SIG-M5 (cell line): Measurements from ENCODE around the gene SPOP.

Source experiments
- DNase-seq: peaks from one replicate; lab custom pipeline; 2025; lab: John Stamatoyannopoulos, UW

SPOP gene

DNA sequence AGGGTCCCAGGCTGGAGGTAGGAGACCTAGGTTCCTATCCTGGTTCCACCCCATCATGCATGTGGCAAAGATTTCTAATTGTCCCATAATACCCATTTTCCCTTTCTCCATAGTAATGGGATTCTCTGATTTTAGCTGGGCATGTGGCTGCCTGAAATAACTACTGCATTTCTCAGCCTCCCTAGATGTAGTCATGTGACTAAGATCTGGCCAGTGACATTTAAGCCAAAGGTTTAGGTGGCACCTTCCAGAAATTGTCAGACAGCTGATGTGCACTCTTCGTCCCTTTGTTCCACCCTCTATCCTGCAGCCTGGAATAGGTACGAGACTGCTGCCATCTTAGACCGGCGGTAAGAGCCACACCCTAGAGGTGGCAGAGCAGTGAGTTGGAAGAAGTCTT lies 94.0 kb downstream of the SPOP start:
- no peak for DNase-seq

DNA sequence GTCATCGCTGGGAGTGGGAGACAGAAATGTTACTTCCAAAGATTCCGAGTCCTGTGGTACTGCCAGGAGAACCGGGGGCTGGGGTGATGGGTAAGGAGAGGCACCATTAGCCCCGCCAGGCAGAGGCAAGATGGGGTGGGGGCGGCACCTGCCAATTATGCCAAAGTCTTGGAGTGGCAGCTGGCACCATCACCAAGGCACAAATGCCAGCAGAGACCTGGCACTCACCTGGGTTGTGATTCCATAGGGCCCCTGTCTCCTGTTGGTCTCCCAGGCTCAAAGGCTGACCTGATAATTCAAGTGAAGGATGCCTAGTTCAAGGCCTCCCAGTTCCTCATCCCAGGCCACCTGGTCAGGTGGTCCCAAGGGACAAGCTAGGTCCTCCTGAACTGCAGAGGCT lies 94.7 kb downstream of the SPOP start:
- no peak for DNase-seq

- no peak for DNase-seq
Observed at GRCh38 chr17:49582789-49583188, 95.1 kb downstream of the SPOP start.

DNA sequence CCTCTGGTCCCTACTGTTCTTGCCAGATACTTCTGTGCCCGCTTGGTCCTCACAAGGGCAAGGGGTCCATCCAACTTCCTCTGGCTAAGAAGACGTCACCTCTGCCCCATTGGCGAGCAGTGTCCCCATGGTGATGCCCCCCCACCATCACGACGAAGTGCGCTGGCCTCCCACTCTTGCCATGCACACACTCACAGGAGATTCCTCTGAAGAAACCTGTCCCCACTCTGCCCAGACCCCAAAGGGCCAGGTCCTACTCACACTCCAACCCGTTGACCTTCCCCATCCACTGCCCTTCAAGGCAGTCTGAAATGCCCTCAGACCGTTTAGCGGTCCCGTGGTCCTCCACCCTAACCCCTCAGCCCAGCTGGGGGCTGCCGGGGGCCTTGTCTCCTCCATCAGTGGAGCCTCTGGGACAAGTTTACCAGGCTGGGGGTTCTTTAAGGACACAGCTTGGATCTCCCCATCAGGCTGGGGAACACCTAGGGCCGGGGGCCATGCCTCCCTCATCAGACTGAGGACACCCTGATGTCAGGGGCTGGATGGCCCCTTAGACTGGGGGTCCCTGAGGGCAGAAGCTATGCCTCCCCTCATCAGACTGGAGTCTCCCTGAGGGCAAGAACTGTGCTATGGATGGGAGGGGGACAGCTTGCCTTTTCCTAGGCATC lies 95.7 kb downstream of the SPOP start:
- no peak for DNase-seq

DNA sequence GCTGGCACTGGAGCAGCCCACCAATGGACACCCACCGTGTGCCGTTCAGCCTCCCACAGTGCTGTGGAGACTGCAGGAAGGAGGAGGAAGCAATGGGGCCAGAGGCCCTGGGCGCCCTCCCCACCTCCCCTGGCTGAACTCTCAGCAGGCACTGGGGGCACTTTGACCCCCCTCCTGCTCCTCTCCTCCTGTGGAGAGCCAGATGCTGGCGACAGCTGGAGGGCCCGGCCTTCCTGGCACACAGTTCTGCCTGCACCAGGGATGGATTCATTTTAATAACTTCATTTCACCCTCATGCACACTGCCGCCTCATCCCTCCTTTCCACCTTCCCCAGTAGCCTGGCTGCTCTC lies 96.3 kb downstream of the SPOP start:
- no peak for DNase-seq

DNA sequence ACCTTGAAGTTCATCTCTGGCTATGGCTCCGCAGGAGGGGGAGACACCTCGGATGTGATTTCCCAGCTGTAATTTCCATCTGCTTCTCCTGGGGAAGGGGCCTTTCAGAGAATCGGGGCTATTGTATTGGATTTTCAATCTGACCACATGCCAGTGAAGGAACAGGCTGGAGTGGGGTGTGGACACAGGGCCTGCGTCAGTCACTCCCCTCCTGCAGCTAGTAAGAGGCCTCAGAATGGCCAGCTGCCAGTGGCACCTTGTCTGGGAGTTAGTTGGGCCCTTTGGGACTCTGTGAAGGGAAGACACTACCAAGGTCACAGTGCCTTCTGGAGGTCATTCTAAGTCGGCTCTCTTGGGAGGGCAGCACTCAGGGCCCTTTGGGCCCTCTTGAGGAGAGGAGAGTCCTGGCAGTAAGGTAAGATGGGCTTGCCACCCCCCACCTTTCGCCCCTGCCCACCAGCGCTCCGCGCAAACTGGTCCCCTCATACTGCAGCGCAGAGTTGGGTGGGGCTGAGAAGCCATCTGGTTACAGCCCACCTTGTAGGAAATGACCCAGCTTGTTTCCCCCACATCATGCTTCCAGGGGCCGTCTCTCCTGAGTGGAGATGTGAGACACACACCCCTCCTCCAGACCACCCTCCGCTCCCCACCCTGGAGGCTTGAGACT lies 96.8 kb downstream of the SPOP start:
- DNase-seq, result no peak

DNA sequence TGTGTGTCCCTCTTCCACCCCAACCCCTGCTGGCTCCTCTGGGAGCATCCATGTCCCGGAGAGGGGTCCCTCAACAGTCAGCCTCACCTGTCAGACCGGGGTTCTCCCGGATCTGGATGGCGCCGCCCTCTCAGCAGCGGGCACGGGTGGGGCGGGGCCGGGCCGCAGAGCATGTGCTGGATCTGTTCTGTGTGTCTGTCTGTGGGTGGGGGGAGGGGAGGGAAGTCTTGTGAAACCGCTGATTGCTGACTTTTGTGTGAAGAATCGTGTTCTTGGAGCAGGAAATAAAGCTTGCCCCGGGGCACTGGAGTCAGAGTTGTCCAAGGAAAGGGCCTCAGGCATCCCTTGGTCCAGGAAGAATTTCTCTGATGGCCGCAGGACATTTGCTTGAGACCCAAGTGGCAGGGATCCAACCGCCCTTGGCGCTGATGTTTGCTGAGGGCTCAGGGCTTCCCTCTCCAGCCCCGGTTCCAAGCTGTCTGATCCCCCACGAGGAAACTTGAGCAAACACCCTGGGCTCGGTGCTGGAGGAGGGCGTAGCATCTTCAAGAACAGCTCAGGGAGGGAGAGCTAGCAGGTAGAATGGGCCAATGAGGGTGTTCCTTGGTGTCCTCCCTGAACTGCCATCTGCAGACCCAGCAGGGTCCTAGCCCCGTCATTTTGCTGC lies 97.7 kb downstream of the SPOP start:
- no peak for DNase-seq

DNA sequence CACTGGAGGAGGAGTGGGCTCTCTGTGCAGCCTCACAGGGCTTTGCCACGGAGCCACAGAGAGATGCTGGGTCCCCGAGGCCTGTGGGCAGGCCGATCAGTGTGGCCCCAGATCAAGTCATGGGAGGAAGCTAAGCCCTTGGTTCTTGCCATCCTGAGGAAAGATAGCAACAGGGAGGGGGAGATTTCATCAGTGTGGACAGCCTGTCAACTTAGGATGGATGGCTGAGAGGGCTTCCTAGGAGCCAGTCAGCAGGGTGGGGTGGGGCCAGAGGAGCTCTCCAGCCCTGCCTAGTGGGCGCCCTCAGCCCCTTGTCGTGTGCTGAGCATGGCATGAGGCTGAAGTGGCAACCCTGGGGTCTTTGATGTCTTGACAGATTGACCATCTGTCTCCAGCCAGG lies 98.4 kb downstream of the SPOP start:
- no peak for DNase-seq

- no peak for DNase-seq
Observed at GRCh38 chr17:49578952-49579500, 98.9 kb downstream of the SPOP start.

DNA sequence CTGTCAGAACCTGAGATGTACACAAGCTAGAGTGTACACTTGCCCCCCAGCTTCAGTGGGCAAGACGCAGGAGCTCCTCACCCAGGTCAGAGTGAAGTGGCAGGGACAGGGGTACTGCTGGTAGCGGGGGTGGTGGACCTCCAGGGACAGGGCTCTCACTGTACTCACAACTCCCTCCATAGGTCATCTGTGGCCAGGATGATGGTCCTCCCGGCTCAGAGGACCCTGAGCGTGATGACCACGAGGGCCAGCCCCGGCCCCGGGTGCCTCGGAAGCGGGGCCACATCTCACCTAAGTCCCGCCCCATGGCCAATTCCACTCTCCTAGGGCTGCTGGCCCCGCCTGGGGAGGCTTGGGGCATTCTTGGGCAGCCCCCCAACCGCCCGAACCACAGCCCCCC lies 99.5 kb downstream of the SPOP start:
- DNase-seq, result no peak

DNA sequence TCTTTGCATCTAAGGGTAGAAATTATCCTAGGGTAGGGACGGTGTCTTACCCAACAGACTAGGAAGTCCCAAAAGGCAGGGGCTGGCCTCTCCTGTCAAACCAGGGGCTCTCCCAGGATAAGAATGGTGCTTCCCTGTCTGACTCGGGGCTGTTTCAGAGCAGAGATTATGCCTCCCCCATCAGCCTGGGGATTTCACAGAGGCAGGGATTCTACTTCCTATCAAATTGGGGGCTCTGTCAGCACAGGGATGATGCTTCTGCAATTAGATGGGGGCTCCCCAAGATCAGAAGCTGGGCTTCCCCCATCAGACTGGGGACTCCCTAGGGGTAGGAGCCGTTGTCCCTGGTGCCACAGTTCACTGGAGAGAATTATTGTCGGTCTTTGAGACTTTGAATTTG lies 99.9 kb downstream of the SPOP start:
- no peak for DNase-seq

DNA sequence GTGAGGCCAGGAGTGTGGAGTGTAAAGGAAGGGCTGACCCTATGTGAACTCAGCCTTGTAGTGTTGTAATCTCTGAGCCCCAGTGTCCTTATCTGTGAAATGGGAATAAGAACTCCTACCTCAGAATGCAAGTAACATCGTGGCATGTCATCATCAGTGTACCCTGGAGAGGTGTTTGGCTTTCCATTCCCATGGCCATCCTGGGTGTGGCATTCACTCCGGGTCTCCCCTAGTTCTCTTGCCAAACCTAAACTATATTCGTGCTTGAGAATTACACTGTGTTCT lies 100.3 kb downstream of the SPOP start:
- DNase-seq, result no peak

DNA sequence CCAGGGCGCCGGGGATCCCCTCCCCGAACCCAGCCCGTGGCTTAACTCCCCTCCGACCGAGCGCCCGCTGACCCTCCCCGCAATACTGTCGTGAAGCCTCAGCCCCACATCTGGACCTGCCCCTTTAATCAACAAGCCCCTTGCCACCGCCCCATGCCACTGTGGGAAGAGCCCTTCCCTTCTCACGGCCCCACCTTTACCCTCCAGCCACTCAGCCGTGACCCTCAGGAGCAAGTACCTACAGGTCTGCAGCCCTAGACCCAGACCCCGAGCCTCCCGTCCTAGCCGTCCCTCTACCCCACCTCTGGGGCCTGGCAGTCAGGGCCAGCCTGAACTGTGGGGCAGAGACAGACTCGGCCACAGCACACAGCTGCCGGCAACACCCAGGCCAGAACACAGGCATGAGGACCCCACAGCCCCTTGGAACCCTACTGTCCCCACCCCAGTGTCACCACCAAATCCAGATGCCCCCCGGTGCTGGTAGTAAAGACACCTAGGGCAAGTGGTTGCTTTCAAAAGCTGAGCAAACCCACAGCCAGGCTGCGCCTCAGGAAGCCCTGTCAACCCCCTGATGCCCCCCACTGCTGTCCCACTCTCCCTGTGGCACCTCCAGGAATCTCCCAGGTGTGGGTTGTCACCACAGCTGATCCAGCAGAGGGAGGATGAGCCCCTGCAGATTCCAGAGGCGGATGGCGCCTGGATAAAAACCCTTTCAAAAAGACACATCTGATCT lies 100.8 kb downstream of the SPOP start:
- DNase-seq, result no peak

DNA sequence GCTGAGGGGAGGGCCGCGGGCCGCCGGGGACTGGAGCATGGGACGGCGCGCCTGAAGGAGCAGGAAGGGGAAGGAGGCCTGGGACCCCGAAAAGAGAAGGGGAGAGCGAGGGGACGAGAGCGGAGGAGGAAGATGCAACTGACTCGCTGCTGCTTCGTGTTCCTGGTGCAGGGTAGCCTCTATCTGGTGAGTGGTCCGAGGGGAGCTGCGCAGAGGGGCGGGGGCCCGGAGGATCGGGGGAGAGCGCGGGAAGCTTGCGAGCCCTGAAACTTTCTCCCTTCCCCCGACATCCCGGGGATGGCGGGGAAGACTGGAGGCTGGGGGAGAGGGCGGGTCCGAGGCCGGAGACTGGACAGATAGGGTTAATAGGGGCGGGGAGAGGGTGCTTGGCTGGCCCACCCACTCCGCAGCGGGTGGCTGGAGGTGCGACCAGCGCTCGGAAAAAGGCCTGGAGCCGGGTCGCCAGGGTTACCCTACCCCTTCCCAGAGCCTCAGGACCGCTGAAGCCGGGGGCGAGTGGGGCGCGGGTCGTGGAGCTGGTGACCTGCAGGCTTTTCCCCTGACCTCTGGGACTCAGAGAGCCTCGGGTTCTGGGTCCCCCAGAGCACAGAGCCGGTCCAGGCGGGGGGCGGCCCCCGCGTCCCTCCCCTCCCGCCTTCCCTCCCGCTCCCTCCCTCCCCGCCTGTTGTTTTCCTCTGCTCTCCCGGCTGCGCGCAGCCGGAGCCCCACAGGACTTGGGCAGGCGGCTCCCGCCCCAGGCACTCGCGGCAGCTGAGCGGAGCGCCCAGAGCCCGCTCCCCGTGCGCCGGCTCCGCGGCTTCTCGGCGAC lies 101.6 kb downstream of the SPOP start:
- no peak for DNase-seq

DNA sequence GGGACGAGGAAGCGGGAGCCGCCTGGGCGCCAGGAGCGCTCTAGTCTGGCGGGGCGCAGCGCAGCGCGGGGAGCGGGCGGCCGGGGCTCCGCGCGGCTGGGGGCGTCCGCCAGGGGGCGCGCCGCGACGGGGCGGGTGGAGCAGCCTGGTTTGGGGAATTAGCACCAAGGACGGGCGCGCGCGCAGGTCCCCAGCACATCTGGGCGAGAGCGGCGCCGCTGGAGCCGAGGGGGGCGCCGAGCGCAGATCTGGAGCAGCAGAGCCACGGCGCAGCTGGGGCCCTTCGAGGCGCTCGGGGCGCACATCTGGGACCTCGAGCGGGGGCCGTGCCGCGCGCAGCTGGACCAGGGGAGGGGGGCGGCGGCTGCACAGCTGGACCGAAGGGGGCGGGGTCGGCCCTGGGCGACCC lies 102.2 kb downstream of the SPOP start, which contains the start of gene NXPH3:
NXPH3 (plus strand) TSS at position 193 of the 409 bp plus-strand sequence. CDS start 349 bp downstream, outside the sequence.
- DNase-seq, result no peak

DNA sequence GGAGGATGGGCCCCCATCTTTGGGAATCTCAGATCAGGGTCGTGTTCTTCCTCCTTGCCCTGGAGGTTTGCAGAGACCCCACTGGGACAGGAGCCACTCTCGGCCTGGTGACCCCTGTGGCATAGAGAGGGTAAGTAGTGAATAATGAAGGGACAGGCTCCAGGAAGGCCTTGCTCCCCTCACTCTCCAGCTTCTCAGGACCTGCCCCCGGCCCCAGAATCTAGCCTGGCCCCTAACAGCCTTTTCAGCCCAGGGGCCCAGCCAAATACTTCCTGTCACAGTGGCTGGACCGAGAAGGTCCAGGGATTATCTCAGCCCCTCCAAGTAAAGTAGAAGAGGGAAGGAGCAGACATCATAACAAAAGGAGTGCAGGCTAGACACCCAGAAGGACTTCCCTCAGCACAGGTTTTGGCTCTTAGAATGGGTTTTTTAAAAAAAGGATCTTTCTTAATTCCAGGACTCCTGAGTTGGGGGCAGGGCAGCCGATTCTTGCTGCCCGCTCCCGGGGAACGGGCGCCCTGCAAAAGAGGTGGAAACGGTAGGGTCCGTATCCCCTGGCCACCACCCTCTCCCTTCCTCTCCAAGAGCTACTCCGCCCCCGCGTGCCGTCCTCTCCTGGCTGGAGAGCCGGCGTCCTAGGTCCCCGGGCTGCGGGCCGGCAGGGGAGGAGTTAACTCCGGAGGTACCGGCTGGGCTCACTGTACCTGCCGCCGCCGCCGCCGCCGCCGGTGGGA lies 102.8 kb downstream of the SPOP start:
- no peak for DNase-seq

GRCh38 chr17:49574323-49574781 lies 103.5 kb downstream of the SPOP start:
- no peak for DNase-seq

DNA sequence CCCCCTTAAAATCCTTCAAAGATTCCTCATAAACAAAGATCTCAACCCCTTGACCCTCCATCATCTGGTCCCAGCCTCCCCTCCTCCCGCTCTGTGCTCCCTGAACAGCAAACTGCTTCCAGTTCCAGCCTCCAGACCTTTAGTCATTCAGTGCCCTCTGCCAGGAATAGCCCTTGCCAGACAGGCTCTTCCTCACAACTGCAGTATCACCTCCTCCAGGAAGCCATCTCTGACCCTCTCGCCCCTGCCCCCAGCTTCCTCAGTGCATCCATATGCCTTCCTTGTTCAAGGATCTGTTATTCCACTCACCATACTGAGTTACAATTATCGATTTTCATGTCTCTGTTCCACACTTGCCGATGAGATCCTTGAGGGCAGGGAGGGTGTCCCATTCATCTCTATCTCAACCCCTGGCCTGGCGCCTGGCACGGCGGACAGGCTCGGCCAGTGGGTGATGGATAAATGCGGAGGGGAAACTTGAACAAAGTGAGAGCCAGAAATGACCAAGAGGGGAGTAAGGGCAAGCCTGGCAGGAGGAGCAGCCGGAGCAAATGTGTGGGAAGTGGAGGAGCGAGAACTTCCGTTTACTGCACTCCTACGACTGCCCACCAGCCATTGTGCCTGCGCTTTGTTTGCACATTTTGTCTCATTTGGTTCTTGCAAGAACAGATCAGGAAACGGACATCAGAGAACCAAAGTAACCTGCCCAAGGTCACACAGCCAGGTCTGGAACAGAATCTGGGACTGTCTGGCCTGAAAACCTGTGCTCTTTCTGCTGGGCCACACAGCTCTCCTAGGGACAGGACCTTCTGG lies 104.2 kb downstream of the SPOP start:
- DNase-seq, result no peak

DNA sequence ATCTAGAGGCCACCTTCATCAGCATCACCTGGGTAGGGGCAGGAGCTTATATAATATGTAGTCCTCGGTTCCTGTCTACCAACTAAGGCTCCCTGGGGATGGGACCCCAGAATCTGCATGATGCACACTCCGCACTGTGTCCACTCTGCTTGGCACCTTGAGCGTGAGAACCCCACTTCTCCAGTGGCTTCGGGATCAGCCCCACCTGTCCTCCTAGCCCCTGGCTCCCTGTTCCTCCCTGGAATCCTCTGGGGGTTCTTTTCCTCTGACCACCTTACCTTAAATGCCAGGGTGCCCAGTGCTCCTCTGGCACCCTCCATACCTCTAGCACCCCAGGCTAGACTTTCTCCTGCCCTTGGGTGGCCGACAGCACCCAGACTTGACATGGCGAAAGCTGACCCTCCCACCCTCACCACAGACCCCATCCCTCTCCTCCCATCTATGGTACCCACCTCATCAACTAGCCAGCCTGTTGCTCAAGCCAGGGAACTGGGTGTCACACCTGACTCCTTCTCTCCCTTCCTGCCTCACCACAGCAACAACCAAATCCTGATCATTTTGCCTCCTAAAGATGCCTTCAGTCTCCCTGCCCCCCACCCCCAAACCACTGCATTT lies 105.0 kb downstream of the SPOP start:
- DNase-seq, result no peak

- no peak for DNase-seq
Observed at GRCh38 chr17:49572226-49572625, 105.7 kb downstream of the SPOP start.
